Chondrocyte (in vitro differentiated cells): ENCODE measurements around the gene LGI2. TPM values are rescaled to one million over a fixed set of nuclear protein-coding genes. Genes with fewer than 3 reads are reported as not detected.

Experiments used
- DNase-seq: peaks from one replicate; pipeline ENCODE4 v3.0.0; 2021; ENCODE audit warnings: mixed read lengths, low spot score
- H3K27ac Mint-ChIP-seq: one replicate; pipeline ENCODE4 v1.8.0; 2021; ENCODE audit warnings: mild to moderate bottlenecking, moderate library complexity, mixed read lengths; ENCODE audit not compliant: unreplicated experiment
- H3K27me3 Mint-ChIP-seq: 2 replicates; pipeline ENCODE4 v1.8.0; 2021; ENCODE audit warnings: low read depth, mixed read lengths
- H3K36me3 Mint-ChIP-seq: 2 replicates; pipeline ENCODE4 v1.8.0; 2021; ENCODE audit warnings: low read depth, mixed read lengths
- H3K4me1 Mint-ChIP-seq: 2 replicates; pipeline ENCODE4 v1.8.0; 2021; ENCODE audit warnings: low read depth, mild to moderate bottlenecking, mixed read lengths
- H3K4me3 Mint-ChIP-seq: one replicate; pipeline ENCODE4 v1.8.0; 2021; ENCODE audit warnings: mild to moderate bottlenecking, moderate library complexity, mixed read lengths; ENCODE audit not compliant: unreplicated experiment
- H3K9me3 Mint-ChIP-seq: 2 replicates; pipeline ENCODE4 v1.8.0; 2021; ENCODE audit warnings: low read depth, mixed read lengths
- total RNA-seq: library from RNA; stranded (reverse); gene quantifications from 3 replicates; pipeline ENCODE4 v1.2.1, GENCODE V29; 2021
- TF ChIP-seq, protein P1 (sequence below): fragments of 200-600 bp; sonication (generic); IDR thresholded peaks from 2 replicates; pipeline ENCODE4 v1.5.0; 2021; ENCODE audit warnings: antibody characterized with exemption, mild to moderate bottlenecking, moderate library complexity

The LGI2 gene
- total RNA-seq, 1 donor from 2014 or later = 0.30 TPM

DNA sequence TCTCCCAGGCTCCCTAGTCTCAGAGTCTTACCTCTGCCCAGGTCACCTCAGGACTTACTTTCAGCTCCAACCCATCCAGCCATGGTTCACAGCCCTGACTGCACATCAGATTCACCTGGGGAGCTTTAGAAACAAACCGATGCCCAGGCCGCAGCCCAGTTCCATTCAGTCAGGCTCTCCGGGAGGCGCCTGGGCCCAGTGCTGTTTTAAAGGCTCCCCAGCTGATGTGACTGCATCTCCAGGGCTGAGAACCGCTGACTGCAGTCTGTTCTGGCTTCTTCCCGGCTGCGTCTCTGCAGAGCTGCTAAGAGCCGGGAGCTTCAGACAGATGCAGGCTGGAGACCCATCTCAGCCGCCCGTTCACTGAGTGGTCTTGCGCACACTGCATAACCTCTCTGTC lies 44.4 kb upstream of the LGI2 start:
- peaks cover 4% of the 10 kb centered on the region for H3K9me3 Mint-ChIP-seq
- no peaks in the 10 kb centered on the region for H3K36me3 Mint-ChIP-seq
- no peak for DNase-seq
- H3K4me3 Mint-ChIP-seq = no peak overlapping the region
- no peak overlapping the region for H3K27ac Mint-ChIP-seq
- TF ChIP-seq, protein P1, sequence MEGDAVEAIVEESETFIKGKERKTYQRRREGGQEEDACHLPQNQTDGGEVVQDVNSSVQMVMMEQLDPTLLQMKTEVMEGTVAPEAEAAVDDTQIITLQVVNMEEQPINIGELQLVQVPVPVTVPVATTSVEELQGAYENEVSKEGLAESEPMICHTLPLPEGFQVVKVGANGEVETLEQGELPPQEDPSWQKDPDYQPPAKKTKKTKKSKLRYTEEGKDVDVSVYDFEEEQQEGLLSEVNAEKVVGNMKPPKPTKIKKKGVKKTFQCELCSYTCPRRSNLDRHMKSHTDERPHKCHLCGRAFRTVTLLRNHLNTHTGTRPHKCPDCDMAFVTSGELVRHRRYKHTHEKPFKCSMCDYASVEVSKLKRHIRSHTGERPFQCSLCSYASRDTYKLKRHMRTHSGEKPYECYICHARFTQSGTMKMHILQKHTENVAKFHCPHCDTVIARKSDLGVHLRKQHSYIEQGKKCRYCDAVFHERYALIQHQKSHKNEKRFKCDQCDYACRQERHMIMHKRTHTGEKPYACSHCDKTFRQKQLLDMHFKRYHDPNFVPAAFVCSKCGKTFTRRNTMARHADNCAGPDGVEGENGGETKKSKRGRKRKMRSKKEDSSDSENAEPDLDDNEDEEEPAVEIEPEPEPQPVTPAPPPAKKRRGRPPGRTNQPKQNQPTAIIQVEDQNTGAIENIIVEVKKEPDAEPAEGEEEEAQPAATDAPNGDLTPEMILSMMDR = no peak
- H3K4me1 Mint-ChIP-seq = no peaks in the 10 kb centered on the region
- H3K27me3 Mint-ChIP-seq = peaks cover 36% of the 10 kb centered on the region

DNA sequence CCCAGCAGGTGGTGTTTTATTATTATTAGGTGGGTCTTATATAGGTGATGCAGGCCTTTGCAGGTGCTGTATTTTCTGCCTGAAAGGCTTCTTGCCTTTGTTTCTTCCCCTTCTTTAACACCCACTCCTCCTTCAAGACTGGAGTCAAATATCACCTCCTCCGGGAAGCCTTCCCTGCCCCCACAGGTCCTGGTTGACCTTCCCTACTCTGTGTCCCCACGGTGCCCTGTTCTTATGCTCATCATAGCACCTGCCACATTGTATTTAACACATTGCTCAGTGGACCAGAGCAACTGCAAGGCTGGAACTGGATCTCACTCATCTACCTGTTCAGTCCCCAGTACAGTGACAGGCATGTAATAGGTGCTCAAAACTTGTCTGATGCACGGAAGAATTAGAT lies 39.8 kb upstream of the LGI2 start:
- Mint-ChIP-seq H3K27ac (no peak overlapping the region), H3K9me3 (no peaks in the 10 kb centered on the region), H3K36me3 (no peaks in the 10 kb centered on the region)

GRCh38 chr4:25069014-25069413 lies 38.3 kb upstream of the LGI2 start:
- Mint-ChIP-seq H3K27ac (no peak overlapping the region), H3K36me3 (no peaks in the 10 kb centered on the region)

More for the DNA sequence above, 39.8 kb upstream of the LGI2 start:
- TF ChIP-seq, protein P1 = no peak
- no peak for DNase-seq
- no peaks in the 10 kb centered on the region for H3K4me1 Mint-ChIP-seq
- H3K4me3 Mint-ChIP-seq = no peak overlapping the region
- peaks cover 24% of the 10 kb centered on the region for H3K27me3 Mint-ChIP-seq

DNA sequence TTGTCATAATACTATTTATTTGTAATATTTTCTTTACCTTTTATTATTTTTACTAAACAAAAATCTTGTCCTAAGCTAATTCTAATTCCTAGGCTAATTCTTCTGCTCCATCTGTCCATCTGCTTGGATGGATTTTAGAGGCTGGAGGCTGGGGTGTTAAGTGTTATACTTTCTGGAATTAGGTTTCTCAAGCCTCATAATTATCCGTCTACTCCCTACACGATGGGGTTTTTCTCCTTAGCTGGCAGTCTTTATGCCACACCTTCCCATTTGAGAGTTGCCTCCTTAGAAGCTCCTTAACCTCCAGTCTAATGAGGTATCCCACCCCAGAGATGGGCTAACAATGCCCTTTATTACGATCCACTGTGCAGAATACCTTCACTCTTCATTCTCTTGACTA lies 37.6 kb upstream of the LGI2 start:
- H3K27ac Mint-ChIP-seq = no peak overlapping the region
- no peak overlapping the region for H3K4me3 Mint-ChIP-seq
- H3K36me3 Mint-ChIP-seq = no peaks in the 10 kb centered on the region
- no peak for DNase-seq
- TF ChIP-seq, protein P1 = no peak
- peaks cover 23% of the 10 kb centered on the region for H3K27me3 Mint-ChIP-seq
- no peaks in the 10 kb centered on the region for H3K4me1 Mint-ChIP-seq
- no peaks in the 10 kb centered on the region for H3K9me3 Mint-ChIP-seq

More at GRCh38 chr4:25069014-25069413, 38.3 kb upstream of the LGI2 start:
- Mint-ChIP-seq H3K9me3 (no peaks in the 10 kb centered on the region), H3K4me3 (no peak overlapping the region), H3K27me3 (peaks cover 23% of the 10 kb centered on the region), H3K4me1 (no peaks in the 10 kb centered on the region)
- TF ChIP-seq, protein P1 = no peak
- DNase-seq = no peak

DNA sequence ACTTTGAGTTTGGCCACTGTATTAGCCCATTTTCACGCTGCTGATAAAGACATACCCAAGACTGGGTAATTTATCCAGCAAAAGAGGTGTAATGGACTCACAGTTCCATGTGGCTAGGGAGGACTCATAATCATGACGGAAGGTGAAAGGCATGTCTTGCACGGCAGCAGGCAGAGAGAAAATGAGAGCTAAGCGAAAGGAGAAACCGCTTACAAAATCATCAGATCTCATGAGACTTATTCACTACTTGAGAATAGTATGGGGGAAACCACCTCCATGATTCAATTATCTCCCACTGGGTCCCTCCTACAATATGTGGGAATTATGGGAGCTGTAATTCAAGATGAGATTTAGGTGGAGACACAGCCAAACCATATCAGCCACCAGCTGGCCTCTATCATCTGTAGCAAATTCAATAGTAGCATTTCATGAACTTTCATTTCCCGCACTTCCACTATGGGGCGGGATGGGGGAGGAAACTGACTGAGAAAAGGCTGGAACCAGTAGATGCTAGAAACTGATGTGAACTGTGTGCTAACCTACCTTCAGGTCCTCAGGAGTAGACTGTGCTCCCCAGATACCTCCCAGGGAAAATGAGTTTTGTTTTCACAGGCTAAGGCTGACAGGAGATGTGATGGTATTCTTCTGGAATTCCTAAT lies 35.3 kb upstream of the LGI2 start:
- no peak overlapping the region for H3K27ac Mint-ChIP-seq
- DNase-seq = no peak
- H3K4me1 Mint-ChIP-seq = no peaks in the 10 kb centered on the region

More for the DNA sequence above, 35.3 kb upstream of the LGI2 start:
- H3K9me3 Mint-ChIP-seq = no peaks in the 10 kb centered on the region
- no peaks in the 10 kb centered on the region for H3K36me3 Mint-ChIP-seq
- TF ChIP-seq, protein P1 = no peak
- no peak overlapping the region for H3K4me3 Mint-ChIP-seq
- H3K27me3 Mint-ChIP-seq = peaks cover 23% of the 10 kb centered on the region
